ENCODE data around the gene CYLD. TPM values are rescaled to one million over a fixed set of nuclear protein-coding genes. Genes with fewer than 3 reads are reported as not detected.
A peak's percentile ranks its signal among the peaks of the same experiment; 100 is the strongest.

CYLD gene
- total and polyA plus RNA-seq, 10 of the 15 experiments (the other 5 are each of a cell fraction or from before 2014, with no cell fraction given), result 19.2 to 106 (median 46.1) TPM

DNA sequence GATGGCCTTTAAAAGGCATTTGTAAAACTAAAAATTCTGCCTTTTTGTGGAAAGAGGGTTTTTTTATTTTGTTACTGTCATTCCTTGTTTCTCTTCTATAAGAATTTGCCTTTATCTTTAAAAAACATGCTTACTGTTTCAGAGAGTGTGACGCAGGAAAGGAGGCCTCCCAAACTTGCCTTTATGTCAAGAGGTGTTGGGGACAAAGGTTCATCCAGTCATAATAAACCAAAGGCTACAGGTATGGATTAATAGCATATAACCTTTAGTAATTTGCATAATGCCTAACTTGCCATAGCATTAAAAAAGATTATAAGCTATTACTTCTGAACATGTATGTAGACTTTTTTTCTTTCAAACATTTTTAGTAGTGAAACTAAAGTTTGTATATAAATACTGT is 34.2 kb downstream of the CYLD start (continued):
- TF ChIP-seq, protein P1, sequence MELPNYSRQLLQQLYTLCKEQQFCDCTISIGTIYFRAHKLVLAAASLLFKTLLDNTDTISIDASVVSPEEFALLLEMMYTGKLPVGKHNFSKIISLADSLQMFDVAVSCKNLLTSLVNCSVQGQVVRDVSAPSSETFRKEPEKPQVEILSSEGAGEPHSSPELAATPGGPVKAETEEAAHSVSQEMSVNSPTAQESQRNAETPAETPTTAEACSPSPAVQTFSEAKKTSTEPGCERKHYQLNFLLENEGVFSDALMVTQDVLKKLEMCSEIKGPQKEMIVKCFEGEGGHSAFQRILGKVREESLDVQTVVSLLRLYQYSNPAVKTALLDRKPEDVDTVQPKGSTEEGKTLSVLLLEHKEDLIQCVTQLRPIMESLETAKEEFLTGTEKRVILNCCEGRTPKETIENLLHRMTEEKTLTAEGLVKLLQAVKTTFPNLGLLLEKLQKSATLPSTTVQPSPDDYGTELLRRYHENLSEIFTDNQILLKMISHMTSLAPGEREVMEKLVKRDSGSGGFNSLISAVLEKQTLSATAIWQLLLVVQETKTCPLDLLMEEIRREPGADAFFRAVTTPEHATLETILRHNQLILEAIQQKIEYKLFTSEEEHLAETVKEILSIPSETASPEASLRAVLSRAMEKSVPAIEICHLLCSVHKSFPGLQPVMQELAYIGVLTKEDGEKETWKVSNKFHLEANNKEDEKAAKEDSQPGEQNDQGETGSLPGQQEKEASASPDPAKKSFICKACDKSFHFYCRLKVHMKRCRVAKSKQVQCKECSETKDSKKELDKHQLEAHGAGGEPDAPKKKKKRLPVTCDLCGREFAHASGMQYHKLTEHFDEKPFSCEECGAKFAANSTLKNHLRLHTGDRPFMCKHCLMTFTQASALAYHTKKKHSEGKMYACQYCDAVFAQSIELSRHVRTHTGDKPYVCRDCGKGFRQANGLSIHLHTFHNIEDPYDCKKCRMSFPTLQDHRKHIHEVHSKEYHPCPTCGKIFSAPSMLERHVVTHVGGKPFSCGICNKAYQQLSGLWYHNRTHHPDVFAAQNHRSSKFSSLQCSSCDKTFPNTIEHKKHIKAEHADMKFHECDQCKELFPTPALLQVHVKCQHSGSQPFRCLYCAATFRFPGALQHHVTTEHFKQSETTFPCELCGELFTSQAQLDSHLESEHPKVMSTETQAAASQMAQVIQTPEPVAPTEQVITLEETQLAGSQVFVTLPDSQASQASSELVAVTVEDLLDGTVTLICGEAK (IDR thresholded peaks at IDR 0.05; ENCODE audit: borderline replicate concordance), result no peak
- TF ChIP-seq, protein P2, sequence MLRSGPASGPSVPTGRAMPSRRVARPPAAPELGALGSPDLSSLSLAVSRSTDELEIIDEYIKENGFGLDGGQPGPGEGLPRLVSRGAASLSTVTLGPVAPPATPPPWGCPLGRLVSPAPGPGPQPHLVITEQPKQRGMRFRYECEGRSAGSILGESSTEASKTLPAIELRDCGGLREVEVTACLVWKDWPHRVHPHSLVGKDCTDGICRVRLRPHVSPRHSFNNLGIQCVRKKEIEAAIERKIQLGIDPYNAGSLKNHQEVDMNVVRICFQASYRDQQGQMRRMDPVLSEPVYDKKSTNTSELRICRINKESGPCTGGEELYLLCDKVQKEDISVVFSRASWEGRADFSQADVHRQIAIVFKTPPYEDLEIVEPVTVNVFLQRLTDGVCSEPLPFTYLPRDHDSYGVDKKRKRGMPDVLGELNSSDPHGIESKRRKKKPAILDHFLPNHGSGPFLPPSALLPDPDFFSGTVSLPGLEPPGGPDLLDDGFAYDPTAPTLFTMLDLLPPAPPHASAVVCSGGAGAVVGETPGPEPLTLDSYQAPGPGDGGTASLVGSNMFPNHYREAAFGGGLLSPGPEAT (IDR thresholded peaks at IDR 0.05; ENCODE audit: low read depth), result no peak

DNA sequence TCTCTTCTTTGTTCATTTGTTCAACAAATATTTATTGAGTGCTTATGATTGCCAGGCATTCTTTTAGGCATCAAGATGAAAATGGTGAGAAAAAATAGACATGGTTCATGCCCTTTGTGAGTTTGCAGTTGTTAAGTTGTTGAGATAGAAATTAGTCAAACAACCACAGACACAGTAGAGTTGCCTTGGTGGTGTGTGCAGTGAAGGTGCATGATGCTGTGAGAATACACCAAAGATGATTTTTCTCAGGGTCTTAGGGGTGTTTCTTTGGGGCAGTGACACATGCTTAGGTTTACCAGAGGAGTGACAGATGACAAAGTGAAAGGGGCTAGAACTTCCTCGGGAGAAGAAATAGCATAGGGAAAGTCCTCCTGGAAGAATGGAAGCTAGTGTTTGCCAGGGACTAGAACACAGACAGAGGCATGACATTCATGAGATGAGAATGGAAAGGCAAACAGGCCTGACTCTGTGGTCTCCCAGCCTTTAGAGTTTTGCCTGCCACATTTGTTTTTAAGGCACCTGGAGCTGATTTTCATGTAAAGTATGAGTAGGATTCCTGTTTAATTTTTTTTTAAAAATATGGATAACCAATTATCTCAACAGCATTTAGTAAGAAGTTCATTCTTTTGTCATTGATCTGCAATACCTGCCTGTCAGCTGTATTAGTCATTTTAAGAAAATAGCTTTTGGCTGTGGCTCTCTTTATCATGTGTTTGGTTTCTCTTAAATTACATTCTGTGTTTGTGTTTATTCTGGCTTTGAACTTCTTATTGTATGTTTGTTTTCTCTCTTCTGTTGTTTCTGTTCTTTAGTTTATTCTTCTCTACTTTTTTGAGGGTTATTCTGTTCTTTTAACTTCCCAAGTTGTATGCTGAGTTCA is 36.6 kb downstream of the CYLD start:
- H3K9me3 ChIP-seq (replicated peaks; ENCODE audit: control insufficient read depth, insufficient read depth, low read length), result no peaks in the 10 kb centered on the region
- H3K79me2 ChIP-seq (ENCODE audit: control insufficient read depth, insufficient read depth, low read length), result peaks cover 8% of the 10 kb centered on the region
- CTCF ChIA-PET, result interaction anchor here (0.7 to 4.0 kb wide), 4 partner anchors 15 to 34 kb away, joined by 4 to 30 read pairs (median 6); no protein-coding TSS in a partner anchor
- in situ Hi-C loops (cut with MboI), result no loop called here
- RAD21 ChIA-PET (ENCODE audit: unreplicated experiment), result interaction anchor here (0.9 kb wide), 1 partner anchor 28 kb away, joined by 3 read pairs; no protein-coding TSS in a partner anchor
- H3K4me2 ChIP-seq (ENCODE audit: control insufficient read depth, insufficient read depth), result no peak overlapping the region
- H3K4me1 ChIP-seq (ENCODE audit: control insufficient read depth, insufficient read depth, low read length), result no peaks in the 10 kb centered on the region
- FAIRE-seq (no peak), DNase-seq (ENCODE audit: low read depth, low spot score) (peak; percentile 12), ATAC-seq (peak; percentile 54)
- peak overlapping the region; percentile 22; the same call in 1 of the 2 replicates for H3K9ac ChIP-seq (ENCODE audit: control insufficient read depth, insufficient read depth, low read length)
- peaks cover 9 to 46% of the 10 kb centered on the region in 2 experiments for H3K36me3 ChIP-seq (ENCODE audit: control insufficient read depth in 2 of 2, insufficient read depth in 2 of 2, low read length in 1 of 2)
- peak overlapping the region; percentile 24; the same call in 1 of the 2 replicates for H3K27ac ChIP-seq (ENCODE audit: control insufficient read depth, insufficient read depth)
- no peak overlapping the region for H3K4me3 ChIP-seq
- H3K27me3 ChIP-seq (replicated peaks in 1 of 2; ENCODE audit: control insufficient read depth in 2 of 2, insufficient read depth in 2 of 2, low read length in 1 of 2), result no peaks in the 10 kb centered on the region
- TSS peak; percentile 20 for BruUV-seq (replicated peaks)
- H4K20me1 ChIP-seq (ENCODE audit: control insufficient read depth, insufficient read depth), result no peaks in the 10 kb centered on the region
- no peak overlapping the region for H2AFZ ChIP-seq (ENCODE audit: control insufficient read depth, low read depth, low read length)
- 0% methylated on average over 1 of the region's 1 CpG for WGBS (ENCODE audit: insufficient coverage, insufficient replicate concordance, low lambda C conversion rate, missing lambda C conversion rate)
- intact Hi-C loops (cut with micrococcal nuclease; ENCODE audit: unreplicated experiment), result no loop called here
- POLR2A ChIA-PET, result interaction anchor here (0.5 to 0.7 kb wide), 3 partner anchors 34 to 88 kb away, joined by 3 read pairs; no protein-coding TSS in a partner anchor
- SMC1A ChIA-PET (ENCODE audit: uncharacterized antibody, unreplicated experiment), result interaction anchor here (1.0 kb wide), 1 partner anchor 32 kb away, joined by 3 read pairs; no protein-coding TSS in a partner anchor
- TF ChIP-seq NFIC (IDR thresholded peaks at IDR 0.05; ENCODE audit: low read depth, low read length) (no peak), PML (IDR thresholded peaks at IDR 0.05; ENCODE audit: low read length) (no peak), RUNX3 (IDR thresholded peaks at IDR 0.05; ENCODE audit: low read length) (peak; percentile 55; the same call in 1 of the 2 replicates), ZZZ3 (IDR thresholded peaks at IDR 0.05; ENCODE audit: control insufficient read depth, insufficient read length, low read depth) (no peak), RBBP5 (conservative IDR thresholded peaks at IDR 0.05) (no peak), CHD4 (IDR thresholded peaks at IDR 0.05) (no peak)
- TF ChIP-seq, protein P3, sequence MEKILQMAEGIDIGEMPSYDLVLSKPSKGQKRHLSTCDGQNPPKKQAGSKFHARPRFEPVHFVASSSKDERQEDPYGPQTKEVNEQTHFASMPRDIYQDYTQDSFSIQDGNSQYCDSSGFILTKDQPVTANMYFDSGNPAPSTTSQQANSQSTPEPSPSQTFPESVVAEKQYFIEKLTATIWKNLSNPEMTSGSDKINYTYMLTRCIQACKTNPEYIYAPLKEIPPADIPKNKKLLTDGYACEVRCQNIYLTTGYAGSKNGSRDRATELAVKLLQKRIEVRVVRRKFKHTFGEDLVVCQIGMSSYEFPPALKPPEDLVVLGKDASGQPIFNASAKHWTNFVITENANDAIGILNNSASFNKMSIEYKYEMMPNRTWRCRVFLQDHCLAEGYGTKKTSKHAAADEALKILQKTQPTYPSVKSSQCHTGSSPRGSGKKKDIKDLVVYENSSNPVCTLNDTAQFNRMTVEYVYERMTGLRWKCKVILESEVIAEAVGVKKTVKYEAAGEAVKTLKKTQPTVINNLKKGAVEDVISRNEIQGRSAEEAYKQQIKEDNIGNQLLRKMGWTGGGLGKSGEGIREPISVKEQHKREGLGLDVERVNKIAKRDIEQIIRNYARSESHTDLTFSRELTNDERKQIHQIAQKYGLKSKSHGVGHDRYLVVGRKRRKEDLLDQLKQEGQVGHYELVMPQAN (conservative IDR thresholded peaks at IDR 0.05), result no peak
- TF ChIP-seq, protein P4, sequence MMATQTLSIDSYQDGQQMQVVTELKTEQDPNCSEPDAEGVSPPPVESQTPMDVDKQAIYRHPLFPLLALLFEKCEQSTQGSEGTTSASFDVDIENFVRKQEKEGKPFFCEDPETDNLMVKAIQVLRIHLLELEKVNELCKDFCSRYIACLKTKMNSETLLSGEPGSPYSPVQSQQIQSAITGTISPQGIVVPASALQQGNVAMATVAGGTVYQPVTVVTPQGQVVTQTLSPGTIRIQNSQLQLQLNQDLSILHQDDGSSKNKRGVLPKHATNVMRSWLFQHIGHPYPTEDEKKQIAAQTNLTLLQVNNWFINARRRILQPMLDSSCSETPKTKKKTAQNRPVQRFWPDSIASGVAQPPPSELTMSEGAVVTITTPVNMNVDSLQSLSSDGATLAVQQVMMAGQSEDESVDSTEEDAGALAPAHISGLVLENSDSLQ (IDR thresholded peaks at IDR 0.05), result peak; percentile 63; the same call in 1 of the 2 replicates
